Mucosa of descending colon (tissue), 3 donors: ENCODE data around the gene HAUS6. TPM values are rescaled to one million over a fixed set of nuclear protein-coding genes. Genes with fewer than 3 reads are reported as not detected.

Experiments used
- ATAC-seq: fragments of 200-7000 bp; cut with Tn5 transposase; one replicate; pipeline ENCODE4 v1.9.1; 2020; ENCODE audit warnings: mild to moderate bottlenecking, moderate library complexity
- DNase-seq, 3 donors: peaks; one replicate each; pipeline ENCODE4 v3.0.0-alpha.2; 2020
- H3K36me3 ChIP-seq: fragments of 200-600 bp; one replicate; pipeline ENCODE4 v1.8.0; 2021; ENCODE audit warnings: low read depth, mild to moderate bottlenecking
- H3K4me1 ChIP-seq: fragments of 200-600 bp; one replicate; pipeline ENCODE4 v1.8.0; 2021; ENCODE audit warnings: low read depth, mild to moderate bottlenecking
- H3K4me3 ChIP-seq: fragments of 200-600 bp; one replicate; pipeline ENCODE4 v1.8.0; 2021; ENCODE audit warnings: mild to moderate bottlenecking
- H3K9me3 ChIP-seq: fragments of 200-600 bp; one replicate; pipeline ENCODE4 v1.8.0; 2021; ENCODE audit warnings: mild to moderate bottlenecking
- CTCF ChIP-seq: fragments of 200-600 bp; IDR thresholded peaks from one replicate; pipeline ENCODE4 v1.8.0; 2022; ENCODE audit warnings: antibody characterized with exemption, mild to moderate bottlenecking
- intact Hi-C, 2 donors: fragments of 100-400 bp; cut with DNase I in 1 of 2; cut with micrococcal nuclease in 1 of 2; formaldehyde crosslinking; loops; one replicate each; pipeline versions ENCODE4 v1.11.0 to v1.11.1; 2022; cut with DNase I, micrococcal nuclease
- total RNA-seq, 3 donors: library from RNA; stranded (reverse); fragmentation: NEBNext Ultra II Directional in 2 of 3; extraction: Animal tissue kit (Norgen Biotek cat#: 25700) in 2 of 3; gene quantifications; one replicate each; pipeline versions ENCODE4 v1.2.1 to v1.2.4, GENCODE V29; 2021 to 2023
- donor health status: DM: no; HTN: no; CAD: no; lungs with moderate emphysema.
- donor health status: DM: no; HTN: no; CAD: no.
- donor health status: DM: no; HTN: yes; CAD: no.

HAUS6 gene
- total RNA-seq, 3 donors from 2014 or later, result 4.8 to 9.6 (median 8.8) TPM

GRCh38 chr9:19146441-19147024 lies 43.8 kb upstream of the HAUS6 start:
- Histone ChIP-seq H3K9me3 (no peaks in the 10 kb centered on the region), H3K4me3 (no peak overlapping the region), H3K4me1 (no peaks in the 10 kb centered on the region), H3K36me3 (no peaks in the 10 kb centered on the region)
- no peak for DNase-seq
- no peak for TF ChIP-seq CTCF
- ATAC-seq, result no peak
- intact Hi-C loops, result no loop called here

- DNase-seq (no peak), ATAC-seq (no peak)
- no peak for TF ChIP-seq CTCF
- H3K4me3 ChIP-seq, result no peak overlapping the region
- H3K9me3 ChIP-seq, result no peaks in the 10 kb centered on the region
- no peaks in the 10 kb centered on the region for H3K36me3 ChIP-seq
- intact Hi-C loops, result no loop called here
- no peaks in the 10 kb centered on the region for H3K4me1 ChIP-seq
Observed at GRCh38 chr9:19145881-19146280, 43.2 kb upstream of the HAUS6 start.

GRCh38 chr9:19140259-19140658 lies 37.6 kb upstream of the HAUS6 start:
- H3K9me3 ChIP-seq, result no peaks in the 10 kb centered on the region
- TF ChIP-seq CTCF, result no peak
- intact Hi-C loops, result no loop called here
- DNase-seq (no peak), ATAC-seq (no peak)
- H3K4me3 ChIP-seq, result no peak overlapping the region
- H3K36me3 ChIP-seq, result no peaks in the 10 kb centered on the region
- no peaks in the 10 kb centered on the region for H3K4me1 ChIP-seq

GRCh38 chr9:19138084-19138483 lies 35.4 kb upstream of the HAUS6 start:
- ATAC-seq (no peak), DNase-seq (no peak)
- TF ChIP-seq CTCF, result no peak
- Histone ChIP-seq H3K4me3 (no peak overlapping the region), H3K36me3 (no peaks in the 10 kb centered on the region), H3K4me1 (no peaks in the 10 kb centered on the region), H3K9me3 (no peaks in the 10 kb centered on the region)
- intact Hi-C loops, result no loop called here

- DNase-seq, result no peak
- no peaks in the 10 kb centered on the region for H3K9me3 ChIP-seq
- no peaks in the 10 kb centered on the region for H3K36me3 ChIP-seq
- no peak for ATAC-seq
- intact Hi-C loops, result no loop called here
- no peak overlapping the region for H3K4me3 ChIP-seq
- TF ChIP-seq CTCF, result no peak
- no peaks in the 10 kb centered on the region for H3K4me1 ChIP-seq
Observed at GRCh38 chr9:19137282-19137681, 34.6 kb upstream of the HAUS6 start.

GRCh38 chr9:19136129-19136528 lies 33.4 kb upstream of the HAUS6 start:
- Histone ChIP-seq H3K9me3 (no peaks in the 10 kb centered on the region), H3K4me3 (no peak overlapping the region), H3K36me3 (no peaks in the 10 kb centered on the region), H3K4me1 (no peaks in the 10 kb centered on the region)
- intact Hi-C loops, result no loop called here
- no peak for ATAC-seq
- no peak for TF ChIP-seq CTCF
- DNase-seq, result no peak
